Type B pancreatic cell (in vitro differentiated cells): ENCODE results near the gene GEMIN2. TPM values are rescaled to one million over a fixed set of nuclear protein-coding genes. Genes with fewer than 3 reads are reported as not detected.
A peak's percentile ranks its signal among the peaks of the same experiment; 100 is the strongest.
"Not testable (repeated sequence)": the region's sequence is repeated elsewhere in the genome, so short reads cannot be mapped to it uniquely, and the experiment has no call there.

Source experiments
- DNase-seq: peaks from one replicate; pipeline ENCODE4 v3.0.0; 2021; ENCODE audit warnings: mixed read lengths; ENCODE audit not compliant: unreplicated experiment; ENCODE audit errors: extremely low spot score
- H3K27ac Mint-ChIP-seq: 2 replicates; pipeline ENCODE4 v1.8.0; 2021; ENCODE audit warnings: mild to moderate bottlenecking, mixed read lengths
- H3K27me3 Mint-ChIP-seq: 2 replicates; pipeline ENCODE4 v1.8.0; 2021; ENCODE audit warnings: mixed read lengths
- H3K36me3 Mint-ChIP-seq: 2 replicates; pipeline ENCODE4 v1.8.0; 2021; ENCODE audit warnings: mixed read lengths
- H3K4me1 Mint-ChIP-seq: one replicate; pipeline ENCODE4 v1.8.0; 2021; ENCODE audit warnings: mixed read lengths; ENCODE audit not compliant: unreplicated experiment
- H3K4me3 Mint-ChIP-seq: 2 replicates; pipeline ENCODE4 v1.8.0; 2021; ENCODE audit warnings: mild to moderate bottlenecking, mixed read lengths
- H3K9me3 Mint-ChIP-seq: 2 replicates; pipeline ENCODE4 v1.8.0; 2021; ENCODE audit warnings: mixed read lengths
- CTCF ChIP-seq: fragments of 200-600 bp; sonication (generic); conservative IDR thresholded peaks from 2 replicates; pipeline ENCODE4 v1.5.0; 2021; ENCODE audit warnings: antibody characterized with exemption, mild to moderate bottlenecking
- total RNA-seq: library from RNA; stranded (reverse); gene quantifications from 2 replicates; pipeline ENCODE4 v1.2.1, GENCODE V29; 2021; ENCODE audit warnings: low replicate concordance

The GEMIN2 gene
- total RNA-seq, 1 donor from 2014 or later: 20.1 TPM

- DNase-seq: no peak
- Mint-ChIP-seq H3K4me3 (no peak overlapping the region), H3K36me3 (peaks cover 23% of the 10 kb centered on the region), H3K27ac (no peak overlapping the region), H3K27me3 (no peaks in the 10 kb centered on the region), H3K4me1 (no peaks in the 10 kb centered on the region), H3K9me3 (no peaks in the 10 kb centered on the region)
- no peak for TF ChIP-seq CTCF
Observed at GRCh38 chr14:39138440-39138839, 24.3 kb downstream of the GEMIN2 start.

- TF ChIP-seq CTCF: no peak
- peak overlapping the region; percentile 18 for H3K27ac Mint-ChIP-seq
- no peaks in the 10 kb centered on the region for H3K4me1 Mint-ChIP-seq
- H3K9me3 Mint-ChIP-seq: no peaks in the 10 kb centered on the region
- H3K36me3 Mint-ChIP-seq: peaks cover 23% of the 10 kb centered on the region
- H3K27me3 Mint-ChIP-seq: no peaks in the 10 kb centered on the region
- DNase-seq: no peak
- H3K4me3 Mint-ChIP-seq: no peak overlapping the region
Observed at GRCh38 chr14:39140170-39140569, 26.0 kb downstream of the GEMIN2 start.

- H3K27me3 Mint-ChIP-seq, H3K4me1 Mint-ChIP-seq, H3K9me3 Mint-ChIP-seq, DNase-seq, H3K27ac Mint-ChIP-seq, H3K4me3 Mint-ChIP-seq: not testable (repeated sequence)
- H3K36me3 Mint-ChIP-seq: peaks cover 20% of the 10 kb centered on the region
Observed at GRCh38 chr14:39141623-39142022, 27.5 kb downstream of the GEMIN2 start.

GRCh38 chr14:39143226-39143625, 29.1 kb downstream of the GEMIN2 start:
- H3K36me3 Mint-ChIP-seq: peaks cover 32% of the 10 kb centered on the region
- H3K4me1 Mint-ChIP-seq, H3K9me3 Mint-ChIP-seq, DNase-seq, H3K27ac Mint-ChIP-seq, H3K4me3 Mint-ChIP-seq, H3K27me3 Mint-ChIP-seq: not testable (repeated sequence)

- H3K4me1 Mint-ChIP-seq: no peaks in the 10 kb centered on the region
- no peak for DNase-seq
- TF ChIP-seq CTCF: no peak
- peaks cover 32% of the 10 kb centered on the region for H3K36me3 Mint-ChIP-seq
- H3K27me3 Mint-ChIP-seq: no peaks in the 10 kb centered on the region
- no peak overlapping the region for H3K27ac Mint-ChIP-seq
- H3K9me3 Mint-ChIP-seq: no peaks in the 10 kb centered on the region
- no peak overlapping the region for H3K4me3 Mint-ChIP-seq
Observed at GRCh38 chr14:39145266-39145966, 31.3 kb downstream of the GEMIN2 start.

- Mint-ChIP-seq H3K4me1 (no peaks in the 10 kb centered on the region), H3K36me3 (peaks cover 13% of the 10 kb centered on the region), H3K27me3 (no peaks in the 10 kb centered on the region)
Observed at GRCh38 chr14:39154594-39155189, 40.6 kb downstream of the GEMIN2 start.

More at GRCh38 chr14:39154594-39155189, 40.6 kb downstream of the GEMIN2 start:
- no peak overlapping the region for H3K4me3 Mint-ChIP-seq
- H3K27ac Mint-ChIP-seq: no peak overlapping the region
- no peaks in the 10 kb centered on the region for H3K9me3 Mint-ChIP-seq
- no peak for DNase-seq
- no peak for TF ChIP-seq CTCF
